NB4 (cell line): ENCODE data around the gene TMEM86A.

ENCODE experiments used
- CTCF ChIP-seq: IDR thresholded peaks from one replicate; pipeline ENCODE4 v1.5.1; 2012; ENCODE audit warnings: low read depth, low read length
- MAX ChIP-seq: IDR thresholded peaks from 2 replicates; pipeline ENCODE4 v1.6.1; 2011; ENCODE audit warnings: low read depth, low read length
- MYC ChIP-seq: IDR thresholded peaks from 2 replicates; pipeline ENCODE4 v1.6.1; 2011; ENCODE audit warnings: low read depth, low read length
- POLR2A ChIP-seq: IDR thresholded peaks from 2 replicates; pipeline ENCODE4 v1.6.1; 2011; ENCODE audit warnings: mild to moderate bottlenecking; ENCODE audit not compliant: insufficient read length; ENCODE audit errors: extremely low read depth

- TF ChIP-seq CTCF (no peak), MAX (no peak), POLR2A (no peak), MYC (no peak)
These were observed 27.5 kb downstream of the TMEM86A start, which contains the start of gene IGSF22 for GRCh38 chr11:18726040-18726439.
